ENCODE results near the gene SRSF4.
A peak's percentile ranks its signal among the peaks of the same experiment; 100 is the strongest.
"Not testable (repeated sequence)": the region's sequence is repeated elsewhere in the genome, so short reads cannot be mapped to it uniquely, and the experiment has no call there.

The SRSF4 gene

GRCh38 chr1:29124366-29125236 lies 57.1 kb downstream of the SRSF4 start:
- DNase-seq (ENCODE audit: low spot score): peak; percentile 50

DNA sequence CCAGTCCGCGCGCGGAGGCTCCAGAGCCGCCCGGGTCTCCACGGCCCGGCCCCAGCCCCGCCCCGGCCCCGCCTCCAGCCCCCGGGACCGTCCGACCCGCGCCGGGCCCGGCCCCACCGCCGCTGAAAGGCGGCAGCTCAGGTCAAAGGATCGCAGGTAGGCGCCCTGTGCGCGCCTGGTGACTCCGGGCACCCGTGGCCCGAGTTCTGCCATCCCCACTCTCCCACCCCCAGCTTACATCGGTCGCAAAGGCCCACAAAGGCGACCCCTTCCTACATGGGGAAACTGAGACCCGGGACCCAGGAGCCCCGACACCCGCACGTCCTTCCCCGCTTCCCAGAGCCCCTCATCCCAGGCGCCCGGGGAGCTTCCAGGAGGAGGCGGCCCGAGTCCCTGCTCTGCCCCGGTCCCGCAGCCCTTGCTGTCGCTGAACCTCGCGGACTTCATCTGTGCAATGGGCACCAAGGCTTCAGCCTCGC lies 57.8 kb downstream of the SRSF4 start, which contains the start of gene TMEM200B:
Gene TMEM200B, minus strand, starts transcription at position 17 of the 479 bp plus-strand sequence. CDS start 2,075 bp downstream, outside the sequence.
- no peak for DNase-seq (ENCODE audit: low spot score)

GRCh38 chr1:29123053-29123886 lies 58.4 kb downstream of the SRSF4 start:
- no peak for DNase-seq (ENCODE audit: low spot score)

DNA sequence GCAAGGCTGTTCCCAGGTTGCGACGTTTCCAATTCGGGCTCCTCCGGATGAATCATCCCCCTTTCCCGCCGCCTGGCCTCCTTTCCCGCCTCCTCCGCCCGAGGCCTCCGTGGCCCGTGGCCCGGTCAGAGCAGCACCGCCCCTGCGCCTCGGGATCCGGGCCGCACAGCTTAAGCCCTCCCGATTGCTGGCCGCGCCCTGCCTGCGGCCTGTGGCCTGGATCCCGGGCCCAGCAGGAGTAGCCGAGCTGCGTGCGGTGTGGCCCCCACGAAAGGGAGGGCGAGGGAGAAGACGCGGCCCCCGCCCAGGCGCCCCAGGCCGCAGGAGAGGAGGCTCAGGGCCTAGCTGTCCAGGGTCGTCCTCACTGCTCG lies 59.0 kb downstream of the SRSF4 start:
- DNase-seq (ENCODE audit: low spot score): no peak

DNA sequence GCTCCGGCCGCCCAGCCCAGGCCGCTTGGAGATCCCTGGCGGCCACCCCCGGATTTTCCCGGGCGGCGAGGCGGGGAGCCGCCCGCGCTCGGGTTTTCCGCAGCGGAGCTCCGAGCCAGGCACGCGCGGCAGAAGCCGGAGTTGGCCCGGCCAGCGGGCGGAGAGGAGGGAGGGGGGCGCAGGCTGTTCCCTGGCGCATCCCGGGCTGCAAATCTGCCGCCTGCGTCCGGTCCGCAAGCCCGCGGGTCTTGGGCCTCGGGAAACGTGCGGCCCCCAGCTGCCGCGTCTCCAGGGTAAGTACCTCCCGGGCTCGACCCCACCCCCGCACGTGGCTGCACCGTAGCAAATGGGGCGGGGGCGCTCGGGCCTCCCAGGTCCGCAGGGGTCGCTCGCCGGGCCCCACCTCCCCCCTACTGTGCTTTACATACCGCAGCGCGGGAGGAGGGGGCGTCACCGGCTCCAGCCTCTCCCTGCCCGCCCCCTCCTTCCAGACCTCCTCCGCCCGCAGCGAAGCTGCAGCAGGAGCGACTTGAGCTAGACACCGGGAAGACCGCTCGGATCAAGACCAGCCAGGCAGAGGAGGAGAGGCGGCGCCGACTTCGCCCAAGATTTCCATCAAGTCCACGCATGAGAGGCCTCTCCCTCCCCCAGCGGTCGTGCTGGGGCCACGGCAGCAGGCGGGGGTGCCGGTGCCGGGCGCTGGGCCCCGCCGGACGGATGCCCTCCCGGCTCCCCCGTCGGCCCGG lies 59.6 kb downstream of the SRSF4 start:
- DNase-seq (ENCODE audit: low spot score): no peak

DNA sequence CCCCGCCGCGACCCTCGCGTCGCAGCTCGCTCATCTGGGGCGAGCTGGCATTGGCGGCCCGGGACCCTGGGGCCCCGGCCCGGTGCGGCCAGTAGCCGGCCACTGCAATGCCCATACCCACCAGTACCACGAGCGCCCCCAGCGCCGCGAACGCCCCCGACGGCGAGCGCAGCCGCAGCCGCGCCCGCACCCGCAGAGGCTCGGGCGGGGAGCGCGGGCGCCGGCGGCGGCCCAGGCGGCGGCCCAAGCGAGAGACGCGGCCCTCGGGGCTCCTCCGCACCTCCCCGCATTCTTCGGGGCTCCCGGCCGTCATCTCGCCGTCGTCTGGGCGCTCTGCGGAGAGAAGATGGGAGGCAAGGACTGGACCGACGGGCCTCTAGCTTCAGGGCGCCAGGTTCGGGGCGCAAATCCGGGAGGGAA lies 60.2 kb downstream of the SRSF4 start:
- DNase-seq (ENCODE audit: low spot score): no peak

DNA sequence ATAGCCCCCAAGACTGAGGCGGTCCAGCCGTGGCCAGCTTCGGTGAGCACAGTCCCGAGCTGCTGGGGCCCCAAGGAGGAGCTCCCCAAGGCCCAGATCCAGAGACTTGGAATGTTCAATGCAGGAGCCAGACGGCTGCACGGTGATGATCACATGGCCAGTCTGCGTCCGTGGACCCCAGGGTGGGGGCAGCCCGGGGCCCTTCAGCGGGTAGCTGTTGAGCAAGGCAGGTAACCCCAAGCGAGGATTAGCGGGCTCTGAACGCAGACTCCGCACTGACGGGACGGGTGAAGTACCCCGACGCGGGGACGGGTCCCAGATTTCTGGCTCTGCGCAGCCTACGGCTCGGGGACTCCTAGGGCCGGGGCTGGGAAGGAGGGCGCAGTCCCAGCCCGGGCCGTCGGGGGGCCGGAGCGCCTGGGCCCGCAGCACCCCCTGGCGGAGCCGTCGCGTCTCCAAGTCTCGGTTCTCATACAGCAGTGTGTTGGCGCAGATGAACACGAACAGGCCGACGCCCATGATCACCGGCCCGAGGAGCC lies 60.7 kb downstream of the SRSF4 start:
- DNase-seq (ENCODE audit: low spot score): peak; percentile 68

- DNase-seq (ENCODE audit: low spot score): no peak
These were observed 61.3 kb downstream of the SRSF4 start for GRCh38 chr1:29120367-29120766.

- no peak for DNase-seq (ENCODE audit: low spot score)
These were observed 62.4 kb downstream of the SRSF4 start for GRCh38 chr1:29119121-29119929.

GRCh38 chr1:29117381-29117780 lies 64.3 kb downstream of the SRSF4 start:
- no peak for DNase-seq (ENCODE audit: low spot score)

DNA sequence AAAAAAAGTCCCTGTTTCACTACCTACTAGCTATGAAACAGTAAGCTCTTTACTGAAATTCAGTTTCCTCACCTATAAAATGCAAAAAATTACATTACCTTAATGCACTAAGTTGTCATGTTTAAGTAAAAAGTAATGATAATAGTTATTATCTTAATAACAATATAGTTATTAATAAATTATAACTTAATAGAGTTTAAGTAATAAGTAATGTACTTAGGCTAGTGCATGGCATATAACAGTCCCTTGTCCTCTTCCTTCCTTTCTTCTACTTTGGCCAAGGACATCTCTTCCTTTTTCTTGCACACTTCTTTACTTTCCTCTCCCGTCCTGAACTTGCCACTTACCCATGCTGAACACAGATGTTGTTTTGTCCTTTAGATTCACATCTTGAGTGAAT lies 67.0 kb downstream of the SRSF4 start:
- DNase-seq (ENCODE audit: low spot score): no peak

DNA sequence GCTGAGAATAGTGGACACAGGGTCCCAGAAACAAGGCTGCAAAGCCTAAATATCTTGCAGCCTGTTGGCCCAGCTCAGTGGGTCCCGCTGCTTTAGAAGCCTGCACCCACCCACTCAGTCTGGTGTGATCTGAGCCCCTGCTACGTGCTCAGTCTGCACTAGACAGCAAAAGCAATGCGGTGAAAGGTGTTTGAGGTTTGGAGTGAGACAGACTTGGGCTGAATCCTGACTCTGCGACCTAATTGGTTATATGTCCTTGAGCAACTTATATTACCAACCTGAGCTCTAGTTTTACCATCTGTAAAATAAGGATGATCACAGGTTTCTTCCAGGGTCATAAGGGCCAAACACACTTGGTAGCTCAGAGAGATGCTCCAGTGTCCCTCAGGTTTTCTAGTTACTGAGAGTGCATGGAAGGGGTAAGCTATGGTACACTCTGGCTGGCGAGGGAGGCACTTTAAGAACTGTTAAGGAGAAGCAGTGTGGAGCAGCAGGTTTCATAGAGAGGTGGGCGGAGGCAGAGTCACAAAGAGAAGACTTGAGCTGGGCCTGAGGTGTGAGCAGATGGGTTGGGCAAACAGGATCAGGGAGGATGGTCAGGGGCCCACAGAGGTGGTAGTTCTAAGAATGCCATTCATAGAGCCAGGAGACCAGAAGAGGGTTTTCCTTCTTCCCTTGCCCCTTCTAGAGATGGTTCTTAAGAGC lies 68.1 kb downstream of the SRSF4 start:
- no peak for DNase-seq (ENCODE audit: low spot score)

DNA sequence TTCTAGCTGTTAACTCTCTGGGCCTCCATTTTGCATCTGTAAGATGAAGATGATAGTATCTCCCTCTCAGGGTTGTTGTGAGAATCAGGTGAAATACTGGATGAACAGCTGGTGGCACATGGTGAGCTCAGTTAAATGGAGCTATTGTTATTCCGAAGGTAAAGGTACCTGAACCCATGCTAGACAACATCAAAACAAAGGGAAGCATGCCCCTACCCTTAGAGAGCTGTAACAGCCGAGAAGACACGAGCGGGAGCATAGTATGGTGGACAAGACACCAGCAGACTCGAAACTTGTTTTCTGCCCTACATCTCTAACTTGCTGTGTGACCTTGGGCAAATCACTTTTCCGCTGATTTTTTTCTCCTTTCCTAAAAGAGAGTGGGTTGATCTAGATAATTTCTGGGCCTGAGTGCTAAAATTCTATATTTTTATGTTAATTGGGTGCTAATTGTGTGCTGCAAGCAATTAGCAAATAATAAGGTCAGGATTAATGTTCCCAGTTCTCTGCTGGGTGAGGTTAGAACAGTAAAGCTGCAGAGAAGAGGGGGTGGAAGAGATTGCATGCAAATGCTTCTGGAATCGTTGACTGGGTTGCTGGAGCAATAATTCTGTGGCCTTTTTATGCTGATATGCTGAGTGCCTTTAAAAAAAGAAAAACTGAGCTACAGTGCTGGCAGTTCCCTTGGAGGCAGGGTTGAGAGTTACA lies 68.8 kb downstream of the SRSF4 start:
- no peak for DNase-seq (ENCODE audit: low spot score)

- not testable (repeated sequence) for DNase-seq (ENCODE audit: low spot score)
These were observed 73.7 kb downstream of the SRSF4 start for GRCh38 chr1:29108041-29108440.

DNA sequence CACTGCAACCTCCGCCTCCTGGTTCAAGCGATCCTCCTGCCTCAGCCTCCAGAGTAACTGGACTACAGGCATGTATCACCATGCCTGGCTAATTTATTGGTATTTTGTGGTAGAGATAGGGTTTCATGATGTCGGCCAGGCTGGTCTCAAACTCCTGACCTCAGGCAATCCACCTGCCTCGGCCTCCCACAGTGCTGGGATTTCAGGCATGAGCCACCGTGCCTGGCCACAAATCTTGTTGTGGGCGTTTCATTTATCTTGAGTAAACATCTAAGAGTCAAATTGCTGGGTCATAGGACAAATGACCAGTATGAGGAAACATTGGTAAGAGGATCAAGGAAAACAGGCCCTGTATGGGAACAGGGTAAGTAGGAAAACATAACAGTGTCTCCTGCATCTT lies 75.9 kb downstream of the SRSF4 start:
- no peak for DNase-seq (ENCODE audit: low spot score)

GRCh38 chr1:29100487-29100886 lies 81.2 kb downstream of the SRSF4 start:
- DNase-seq (ENCODE audit: low spot score): no peak

- no peak for DNase-seq (ENCODE audit: low spot score)
These were observed 82.4 kb downstream of the SRSF4 start for GRCh38 chr1:29099286-29099685.

All from activated CD4-positive, alpha-beta T cell treated with anti-CD3 and anti-CD28 coated beads, Interleukin-2, Interleukin-4, amounts not matched to agents 100 ng/mL and 50 ng/mL, durations not matched to agents 16 hours and 8 hours (primary cell).